GM23338 (cell line): ENCODE data around the gene GRIK2. TPM values are rescaled to one million over a fixed set of nuclear protein-coding genes. Genes with fewer than 3 reads are reported as not detected.

Experiments used
- ATAC-seq: fragments of 200-7000 bp; cut with Tn5 transposase; 3 replicates; pipeline ENCODE4 v1.9.1; 2020
- DNase-seq: peaks from one replicate; pipeline ENCODE4 v3.0.0-alpha.2; 2015; ENCODE audit warnings: low spot score
- H2AFZ ChIP-seq: fragments of 200-600 bp; sonication (generic); 2 replicates; pipeline ENCODE4 v1.8.0; 2016; ENCODE audit warnings: antibody characterized with exemption, mild to moderate bottlenecking, moderate library complexity
- H3F3A ChIP-seq: fragments of 200-600 bp; sonication (generic); replicated peaks from 2 replicates; pipeline ENCODE4 v1.8.0; 2017; ENCODE audit warnings: antibody characterized with exemption, mixed run types, low read depth
- H3K27ac ChIP-seq: fragments of 200-600 bp; sonication (generic); 2 replicates; pipeline ENCODE4 v1.6.1; 2016; ENCODE audit warnings: low read depth
- H3K27me3 ChIP-seq: fragments of 200-600 bp; sonication (generic); 2 replicates; pipeline ENCODE4 v1.8.0; 2016; ENCODE audit warnings: mild to moderate bottlenecking, mixed run types, moderate library complexity; ENCODE audit not compliant: insufficient read depth
- H3K36me3 ChIP-seq: fragments of 200-600 bp; sonication (generic); 2 replicates; pipeline ENCODE4 v1.8.0; 2016; ENCODE audit warnings: mild to moderate bottlenecking; ENCODE audit not compliant: insufficient read depth
- H3K4me1 ChIP-seq: fragments of 200-600 bp; sonication (generic); 2 replicates; pipeline ENCODE4 v1.8.0; 2016; ENCODE audit warnings: mild to moderate bottlenecking, moderate library complexity; ENCODE audit not compliant: insufficient read depth
- H3K4me2 ChIP-seq: fragments of 200-600 bp; sonication (generic); 2 replicates; pipeline ENCODE4 v1.7.1; 2017; ENCODE audit warnings: mixed run types
- H3K4me3 ChIP-seq: fragments of 200-600 bp; sonication (generic); 2 replicates; pipeline ENCODE4 v1.6.1; 2016; ENCODE audit warnings: mixed run types
- H3K79me2 ChIP-seq: fragments of 200-600 bp; sonication (generic); replicated peaks from 2 replicates; pipeline ENCODE4 v1.8.0; 2017; ENCODE audit warnings: mild to moderate bottlenecking; ENCODE audit not compliant: insufficient read depth
- H3K9me2 ChIP-seq: fragments of 200-600 bp; sonication (generic); 2 replicates; pipeline ENCODE4 v1.8.0; 2017; ENCODE audit not compliant: insufficient read depth
- H4K20me1 ChIP-seq: fragments of 200-600 bp; sonication (generic); replicated peaks from 2 replicates; pipeline ENCODE4 v1.8.0; 2017; ENCODE audit warnings: mild to moderate bottlenecking; ENCODE audit not compliant: insufficient read depth
- H3K27ac Mint-ChIP-seq: 2 replicates; pipeline ENCODE4 v1.8.0; 2020; ENCODE audit warnings: inconsistent platforms, mild to moderate bottlenecking, moderate library complexity, mixed read lengths
- H3K27me3 Mint-ChIP-seq: 3 replicates; pipeline ENCODE4 v1.8.0; 2022; ENCODE audit warnings: low read depth, mild to moderate bottlenecking, moderate library complexity, mixed read lengths, inconsistent platforms; ENCODE audit not compliant: insufficient read depth, poor library complexity
- H3K36me3 Mint-ChIP-seq: 3 replicates; pipeline ENCODE4 v1.8.0; 2021; ENCODE audit warnings: low read depth, mild to moderate bottlenecking, inconsistent platforms, moderate library complexity, mixed read lengths
- H3K4me1 Mint-ChIP-seq: 3 replicates; pipeline ENCODE4 v1.8.0; 2020; ENCODE audit warnings: mild to moderate bottlenecking, inconsistent platforms, mixed read lengths
- H3K4me3 Mint-ChIP-seq: 3 replicates; pipeline ENCODE4 v1.8.0; 2021; ENCODE audit warnings: moderate library complexity, mild to moderate bottlenecking, inconsistent platforms, mixed read lengths
- H3K9me3 Mint-ChIP-seq: 3 replicates; pipeline ENCODE4 v1.8.0; 2020; ENCODE audit warnings: moderate library complexity, mild to moderate bottlenecking, inconsistent platforms, mixed read lengths
- CREB1 ChIP-seq: fragments of 250-450 bp; sonication (Bioruptor Pico); IDR thresholded peaks from 2 replicates; pipeline ENCODE4 v1.5.0; 2020; ENCODE audit warnings: low read depth, mild to moderate bottlenecking, moderate library complexity
- CTCF ChIP-seq, 2 experiments: fragments of 200-600 bp in 1 of 2; sonication (generic) in 1 of 2; conservative IDR thresholded peaks; 2 replicates each; pipeline versions ENCODE4 v1.5.1 to v1.6.1; 2016 to 2017; ENCODE audit warnings: antibody characterized with exemption in 2 of 2, low read depth in 2 of 2, mild to moderate bottlenecking in 2 of 2, moderate library complexity in 1 of 2
- EZH2 ChIP-seq: fragments of 200-600 bp; sonication (generic); IDR thresholded peaks from one replicate; pipeline ENCODE4 v1.8.0; 2017; ENCODE audit warnings: antibody characterized with exemption, mild to moderate bottlenecking, low read depth; ENCODE audit not compliant: unreplicated experiment
- EZH2phosphoT487 ChIP-seq: fragments of 200-600 bp; sonication (generic); IDR thresholded peaks from one replicate; pipeline ENCODE4 v1.8.1; 2018; ENCODE audit warnings: antibody characterized with exemption; ENCODE audit not compliant: unreplicated experiment
- JUNB ChIP-seq: IDR thresholded peaks from one replicate; pipeline ENCODE4 v1.6.1; 2016; ENCODE audit warnings: antibody characterized with exemption; ENCODE audit not compliant: unreplicated experiment
- NANOG ChIP-seq: IDR thresholded peaks from 2 replicates; pipeline ENCODE4 v1.6.1; 2016; ENCODE audit warnings: antibody characterized with exemption, borderline replicate concordance
- POLR2AphosphoS5 ChIP-seq: IDR thresholded peaks from 2 replicates; pipeline ENCODE4 v1.6.1; 2016; ENCODE audit warnings: antibody characterized with exemption, low read depth
- STAT1 ChIP-seq: IDR thresholded peaks from one replicate; pipeline ENCODE4 v1.6.1; 2016; ENCODE audit warnings: antibody characterized with exemption; ENCODE audit not compliant: unreplicated experiment
- ZNF114 ChIP-seq: fragments of 250-450 bp; sonication (Bioruptor Pico); IDR thresholded peaks from 2 replicates; pipeline ENCODE4 v1.5.0; 2020; ENCODE audit warnings: mild to moderate bottlenecking, moderate library complexity
- ZNF331 ChIP-seq: fragments of 250-450 bp; sonication (Bioruptor Pico); IDR thresholded peaks from 2 replicates; pipeline ENCODE4 v1.5.0; 2020; ENCODE audit warnings: low read depth, mild to moderate bottlenecking, moderate library complexity
- polyA plus RNA-seq: library from polyadenylated mRNA; unstranded; fragments of >200 nt; fragmentation: Nextera tagmentation; extraction: Ambion mirVana; gene quantifications from 2 replicates; pipeline ENCODE4 v1.2.1, GENCODE V29; 2016
- total RNA-seq: library from RNA; depleted of rRNA; stranded (reverse); fragments of >200 nt; shearing (Covaris generic); gene quantifications from 2 replicates; pipeline ENCODE4 v1.2.3, GENCODE V29; 2014
- TF ChIP-seq, protein P1 (sequence below): IDR thresholded peaks from one replicate; pipeline ENCODE4 v1.6.1; 2018; ENCODE audit warnings: antibody characterized with exemption; ENCODE audit not compliant: unreplicated experiment

GRIK2 gene
- total and polyA plus RNA-seq, 2 experiments from 2014 or later = 0.73 to 3.0 TPM

- Mint-ChIP-seq H3K4me1 (no peaks in the 10 kb centered on the region), H3K27ac (no peak overlapping the region), H3K4me3 (no peak overlapping the region), H3K36me3 (no peaks in the 10 kb centered on the region), H3K27me3 (no peaks in the 10 kb centered on the region), H3K9me3 (no peaks in the 10 kb centered on the region)
- Histone ChIP-seq H2AFZ (no peak overlapping the region), H3K9me2 (no peaks in the 10 kb centered on the region), H4K20me1 (no peaks in the 10 kb centered on the region), H3K4me2 (no peak overlapping the region), H3K36me3 (no peaks in the 10 kb centered on the region), H3K4me1 (no peaks in the 10 kb centered on the region), H3K27ac (no peak overlapping the region), H3K27me3 (no peaks in the 10 kb centered on the region), H3K79me2 (no peaks in the 10 kb centered on the region), H3K4me3 (no peak overlapping the region), H3F3A (no peaks in the 10 kb centered on the region)
- DNase-seq (no peak), ATAC-seq (no peak)
- TF ChIP-seq EZH2phosphoT487 (no peak), EZH2 (no peak), STAT1 (no peak), NANOG (no peak), CTCF (conservative IDR thresholded peaks at IDR 0.05; ENCODE audit: low read depth in 2 of 2) (no peak), JUNB (no peak), ZNF331 (CRISPR knock-in tag) (no peak), POLR2AphosphoS5 (no peak), CREB1 (CRISPR knock-in tag) (no peak), ZNF114 (CRISPR knock-in tag) (no peak)
- TF ChIP-seq, protein P1, sequence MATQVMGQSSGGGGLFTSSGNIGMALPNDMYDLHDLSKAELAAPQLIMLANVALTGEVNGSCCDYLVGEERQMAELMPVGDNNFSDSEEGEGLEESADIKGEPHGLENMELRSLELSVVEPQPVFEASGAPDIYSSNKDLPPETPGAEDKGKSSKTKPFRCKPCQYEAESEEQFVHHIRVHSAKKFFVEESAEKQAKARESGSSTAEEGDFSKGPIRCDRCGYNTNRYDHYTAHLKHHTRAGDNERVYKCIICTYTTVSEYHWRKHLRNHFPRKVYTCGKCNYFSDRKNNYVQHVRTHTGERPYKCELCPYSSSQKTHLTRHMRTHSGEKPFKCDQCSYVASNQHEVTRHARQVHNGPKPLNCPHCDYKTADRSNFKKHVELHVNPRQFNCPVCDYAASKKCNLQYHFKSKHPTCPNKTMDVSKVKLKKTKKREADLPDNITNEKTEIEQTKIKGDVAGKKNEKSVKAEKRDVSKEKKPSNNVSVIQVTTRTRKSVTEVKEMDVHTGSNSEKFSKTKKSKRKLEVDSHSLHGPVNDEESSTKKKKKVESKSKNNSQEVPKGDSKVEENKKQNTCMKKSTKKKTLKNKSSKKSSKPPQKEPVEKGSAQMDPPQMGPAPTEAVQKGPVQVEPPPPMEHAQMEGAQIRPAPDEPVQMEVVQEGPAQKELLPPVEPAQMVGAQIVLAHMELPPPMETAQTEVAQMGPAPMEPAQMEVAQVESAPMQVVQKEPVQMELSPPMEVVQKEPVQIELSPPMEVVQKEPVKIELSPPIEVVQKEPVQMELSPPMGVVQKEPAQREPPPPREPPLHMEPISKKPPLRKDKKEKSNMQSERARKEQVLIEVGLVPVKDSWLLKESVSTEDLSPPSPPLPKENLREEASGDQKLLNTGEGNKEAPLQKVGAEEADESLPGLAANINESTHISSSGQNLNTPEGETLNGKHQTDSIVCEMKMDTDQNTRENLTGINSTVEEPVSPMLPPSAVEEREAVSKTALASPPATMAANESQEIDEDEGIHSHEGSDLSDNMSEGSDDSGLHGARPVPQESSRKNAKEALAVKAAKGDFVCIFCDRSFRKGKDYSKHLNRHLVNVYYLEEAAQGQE = no peak
Measured at GRCh38 chr6:101522254-101522653, 128.7 kb downstream of the GRIK2 start.

DNA sequence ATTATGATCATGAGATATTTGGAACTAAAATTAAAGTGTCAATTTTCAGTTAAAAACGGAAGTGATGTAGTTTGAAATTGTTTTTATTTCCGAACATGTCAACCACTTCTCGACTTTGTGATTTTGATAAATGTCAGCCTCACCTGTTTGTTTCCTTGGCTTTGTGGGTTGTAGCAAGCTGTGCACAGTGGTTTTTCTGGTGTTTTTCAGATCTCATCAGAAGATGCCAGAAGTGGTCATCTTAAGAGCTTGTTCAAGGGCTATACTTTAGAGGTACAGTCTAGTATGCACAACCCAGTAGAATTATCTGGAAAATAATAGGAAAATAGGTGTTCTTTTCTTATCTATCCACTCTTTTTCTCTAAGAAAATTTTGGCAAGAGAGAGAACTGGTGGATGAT lies 134.0 kb downstream of the GRIK2 start:
- Mint-ChIP-seq H3K36me3 (no peaks in the 10 kb centered on the region), H3K27me3 (no peaks in the 10 kb centered on the region), H3K27ac (no peak overlapping the region), H3K4me1 (peaks cover 3% of the 10 kb centered on the region; the same call in 1 of the 3 replicates), H3K4me3 (no peak overlapping the region), H3K9me3 (no peaks in the 10 kb centered on the region)
- Histone ChIP-seq H2AFZ (no peak overlapping the region), H3K27ac (no peak overlapping the region), H4K20me1 (no peaks in the 10 kb centered on the region), H3F3A (no peaks in the 10 kb centered on the region), H3K4me1 (no peaks in the 10 kb centered on the region), H3K4me3 (no peak overlapping the region), H3K79me2 (no peaks in the 10 kb centered on the region), H3K9me2 (no peaks in the 10 kb centered on the region), H3K4me2 (no peak overlapping the region), H3K36me3 (no peaks in the 10 kb centered on the region), H3K27me3 (no peaks in the 10 kb centered on the region)
- ATAC-seq (no peak), DNase-seq (no peak)
- TF ChIP-seq EZH2phosphoT487 (no peak), CTCF (conservative IDR thresholded peaks at IDR 0.05; ENCODE audit: low read depth in 2 of 2) (no peak), STAT1 (no peak), NANOG (no peak), POLR2AphosphoS5 (no peak), CREB1 (CRISPR knock-in tag) (no peak), ZNF331 (CRISPR knock-in tag) (no peak), JUNB (no peak), EZH2 (no peak), ZNF114 (CRISPR knock-in tag) (no peak)
